ENCODE data around the gene TRIO.
"Not testable (repeated sequence)": the region's sequence is repeated elsewhere in the genome, so short reads cannot be mapped to it uniquely, and the experiment has no call there.

The TRIO gene

DNA sequence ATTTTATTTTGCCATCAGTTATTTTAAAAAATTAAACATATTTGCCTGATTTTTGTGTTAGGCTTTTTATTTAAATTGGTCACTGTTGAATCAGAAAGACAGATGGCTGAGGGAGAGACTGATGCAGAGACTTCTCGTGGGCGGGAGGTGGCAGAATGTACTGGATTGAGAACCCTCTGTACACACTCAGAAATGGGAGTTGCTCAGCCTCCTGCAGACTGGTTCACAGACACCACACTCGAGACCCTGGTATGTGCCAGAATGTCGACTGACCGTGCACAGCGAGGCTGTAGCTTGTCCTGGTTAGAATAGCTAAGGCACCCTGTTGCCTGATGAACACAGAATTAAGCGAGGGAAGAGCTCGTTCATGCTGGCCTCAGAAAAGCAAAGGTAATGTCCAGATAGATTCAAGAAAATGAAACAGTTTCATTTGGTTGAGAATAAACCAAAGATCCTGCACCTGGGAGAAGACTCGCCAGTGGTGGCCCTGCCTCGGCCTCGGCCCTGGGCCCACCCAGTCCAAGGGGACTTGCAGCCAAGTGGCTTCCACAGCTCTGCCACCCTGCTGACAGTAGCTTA, 367.1 kb downstream of the TRIO start:
- DNase-seq (ENCODE audit: low read depth): no peak

DNA sequence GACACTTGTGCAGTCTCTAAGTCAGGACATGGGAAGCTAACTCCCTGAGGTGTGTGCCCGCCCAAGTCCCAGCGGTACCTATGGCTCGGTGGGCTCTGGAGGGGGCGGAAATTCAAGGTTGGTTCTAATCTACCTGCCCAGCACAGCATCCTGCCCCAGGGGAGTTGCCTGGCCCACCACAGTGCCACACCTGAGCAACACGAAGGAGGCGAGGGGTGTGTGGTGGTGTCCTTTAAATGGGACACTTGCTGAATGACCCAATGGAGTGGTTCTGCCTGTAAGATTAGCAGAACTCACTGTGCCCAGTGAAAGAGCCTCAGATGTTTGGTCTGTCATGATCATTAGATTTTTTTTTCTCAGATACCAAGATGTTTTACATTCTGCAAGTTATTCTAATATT, 367.7 kb downstream of the TRIO start:
- no peak for DNase-seq (ENCODE audit: low read depth)

DNA sequence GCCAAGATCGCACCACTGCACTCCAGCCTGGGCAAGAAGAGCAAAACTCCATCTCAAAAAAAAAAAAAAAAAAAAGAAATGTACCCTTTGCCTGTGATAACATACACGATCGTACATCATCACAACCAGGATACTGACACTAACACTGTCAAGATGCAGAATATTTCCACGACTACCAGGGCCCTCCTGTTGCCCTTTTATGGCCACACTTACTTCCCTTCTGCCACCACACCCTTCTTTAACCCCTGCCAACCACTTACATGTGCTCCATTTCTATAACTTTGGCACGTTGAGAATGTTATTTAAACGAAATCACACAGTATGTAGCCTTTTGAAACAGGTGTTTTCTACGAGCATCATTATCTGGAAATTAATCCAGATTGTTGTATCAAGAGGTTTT, 369.4 kb downstream of the TRIO start:
- DNase-seq (ENCODE audit: low read depth): no peak

DNA sequence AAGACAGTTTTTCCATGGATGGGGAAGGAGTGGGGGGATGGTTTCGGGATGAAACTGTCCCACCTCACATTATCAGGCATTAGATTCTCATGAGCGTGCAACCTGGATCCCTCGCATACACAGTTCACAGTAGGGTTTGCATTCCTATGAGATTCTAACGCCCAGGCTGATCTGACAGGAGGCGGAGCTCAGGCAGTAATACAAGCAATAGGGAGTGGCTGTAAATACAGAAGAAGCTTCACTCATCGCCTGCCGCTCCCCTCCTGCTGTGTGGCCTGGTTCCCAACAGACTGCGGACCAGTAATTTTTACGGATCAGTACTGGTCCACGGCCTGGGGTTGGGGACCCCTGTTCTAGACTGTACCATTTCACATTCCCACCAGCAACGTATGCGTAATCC, 370.1 kb downstream of the TRIO start:
- DNase-seq (ENCODE audit: low read depth): no peak

DNA sequence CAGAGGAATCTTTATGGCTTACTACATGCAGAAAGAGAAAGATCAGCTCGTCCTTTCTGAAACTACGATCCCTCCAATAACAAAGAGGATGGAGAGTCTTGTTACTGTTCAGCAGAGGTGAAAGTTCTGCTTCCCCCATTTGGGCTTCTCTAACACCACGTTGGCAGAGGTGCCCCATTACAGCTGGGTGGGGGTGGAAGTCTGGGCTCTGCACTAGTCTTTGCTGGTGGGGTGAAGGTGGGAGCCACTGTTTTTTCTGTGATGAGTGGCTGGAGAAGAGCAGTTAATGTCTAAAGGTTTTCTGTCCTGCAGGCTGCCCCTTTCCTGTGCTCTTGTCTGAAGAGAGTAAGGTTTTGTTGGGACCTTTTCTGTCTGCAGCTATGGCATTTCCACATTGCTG, 373.8 kb downstream of the TRIO start:
- DNase-seq (ENCODE audit: low read depth): no peak

DNA sequence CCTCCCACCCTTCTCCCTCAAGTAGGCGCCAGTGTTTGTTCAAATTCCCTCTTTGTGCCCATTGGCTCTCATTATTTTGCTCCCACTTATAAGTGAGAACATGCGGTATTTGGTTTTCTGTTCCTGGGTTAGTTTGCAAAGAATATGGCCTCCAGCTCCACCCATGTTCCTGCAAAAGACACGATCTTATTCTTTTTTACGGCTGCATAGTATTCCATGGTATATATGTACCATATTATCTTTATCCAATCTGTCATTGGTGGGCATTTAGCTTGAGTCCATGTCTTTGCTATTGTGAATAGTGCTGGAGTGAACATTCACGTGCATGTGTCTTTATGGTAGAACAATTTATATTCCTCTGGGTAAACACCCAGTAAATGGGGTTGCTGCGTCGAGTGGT, 375.5 kb downstream of the TRIO start:
- no peak for DNase-seq (ENCODE audit: low read depth)

DNA sequence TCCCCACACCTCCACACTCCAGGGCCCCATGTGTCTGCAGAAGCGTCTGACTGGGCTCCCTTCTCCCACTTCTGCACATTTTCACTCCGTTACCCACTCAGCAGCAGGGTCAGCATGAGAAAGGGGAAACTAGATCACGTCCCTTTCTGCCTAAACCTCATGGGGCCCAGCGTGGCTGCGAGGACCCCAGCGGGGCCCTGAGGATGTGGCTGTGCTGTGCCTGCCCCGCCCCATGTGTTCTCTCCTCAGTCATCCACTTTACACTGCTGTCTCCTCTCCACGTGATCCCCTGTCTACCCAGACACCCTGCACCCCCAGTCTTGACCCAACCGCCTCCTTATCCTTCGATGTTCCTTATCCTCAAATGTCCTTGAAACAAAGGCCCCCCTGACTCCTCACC, 378.6 kb downstream of the TRIO start:
- no peak for DNase-seq (ENCODE audit: low read depth)

DNA sequence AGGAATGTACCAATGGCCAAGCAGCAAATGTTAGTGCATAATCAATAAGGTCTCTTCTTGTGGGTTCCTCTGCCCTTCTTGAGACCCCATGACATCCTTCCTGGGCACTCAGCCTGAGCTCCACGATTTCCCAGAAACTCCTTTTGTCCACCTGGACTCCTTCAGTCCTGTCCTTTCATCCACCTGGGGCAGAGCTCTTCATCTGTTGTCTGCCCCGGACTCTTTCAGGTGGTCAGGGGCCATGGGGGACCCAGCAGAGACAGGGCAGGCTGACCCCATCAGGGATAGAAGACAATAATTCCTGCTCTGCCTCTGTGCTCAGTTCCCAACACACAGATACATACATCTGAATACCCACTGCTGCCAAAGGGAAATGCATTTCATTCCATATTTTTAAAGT, 379.6 kb downstream of the TRIO start:
- no peak for DNase-seq (ENCODE audit: low read depth)

DNA sequence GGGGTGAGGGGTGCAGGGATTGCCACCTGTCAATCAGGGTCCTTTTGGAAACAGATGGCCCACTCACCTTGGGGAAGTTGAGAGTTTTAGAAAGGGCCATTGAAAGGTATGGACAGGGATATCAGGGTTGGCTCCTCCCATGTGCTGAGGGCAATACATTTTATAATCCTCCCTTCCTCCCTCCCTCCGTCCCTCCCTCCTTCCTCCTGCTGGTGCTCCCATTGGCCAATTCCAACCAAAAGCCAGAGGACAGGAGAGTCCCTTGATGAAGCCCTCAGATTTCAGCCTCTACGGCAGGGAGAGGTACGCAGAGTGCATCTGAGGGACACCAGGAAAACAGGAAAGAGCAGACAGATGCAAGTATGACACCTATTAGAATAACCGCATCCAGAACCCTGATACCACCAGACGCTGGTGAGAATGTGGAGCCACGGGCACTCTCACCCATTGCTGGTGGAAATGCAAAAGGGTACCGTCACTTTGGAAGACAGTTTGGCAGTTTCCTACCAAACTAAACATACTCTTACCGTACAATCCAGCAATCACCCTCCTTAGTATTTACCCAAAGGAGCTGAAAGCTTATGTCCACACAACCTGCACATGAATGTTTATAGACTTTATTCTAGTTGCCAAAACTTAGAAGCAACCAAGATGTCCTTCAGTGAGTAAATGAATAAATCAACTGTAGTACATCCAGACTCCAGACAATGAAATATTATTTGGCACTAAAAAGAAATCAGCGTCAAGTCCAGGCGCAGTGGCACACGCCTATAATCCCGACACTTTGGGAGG, 380.3 kb downstream of the TRIO start:
- DNase-seq (ENCODE audit: low read depth): no peak

DNA sequence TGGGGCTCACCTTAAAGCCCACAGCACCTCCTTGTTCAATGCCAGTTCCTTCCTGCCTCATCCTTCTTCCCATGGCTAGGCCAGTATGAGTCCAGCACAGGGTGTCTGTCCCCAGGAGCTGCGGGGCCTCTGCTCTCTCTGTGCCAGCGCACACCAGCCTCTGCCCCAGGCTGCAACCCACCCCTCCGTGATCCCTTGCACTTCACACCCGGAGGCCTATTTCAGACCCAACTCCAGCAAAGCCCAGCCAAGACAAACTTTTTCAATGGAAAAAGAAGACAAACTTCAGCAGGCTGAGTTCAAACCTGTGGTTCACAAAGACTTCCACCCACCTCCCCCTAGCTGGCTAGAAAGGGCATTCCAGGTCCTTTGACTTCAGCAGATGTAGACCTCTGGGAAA, 382.3 kb downstream of the TRIO start:
- DNase-seq (ENCODE audit: low read depth): no peak

DNA sequence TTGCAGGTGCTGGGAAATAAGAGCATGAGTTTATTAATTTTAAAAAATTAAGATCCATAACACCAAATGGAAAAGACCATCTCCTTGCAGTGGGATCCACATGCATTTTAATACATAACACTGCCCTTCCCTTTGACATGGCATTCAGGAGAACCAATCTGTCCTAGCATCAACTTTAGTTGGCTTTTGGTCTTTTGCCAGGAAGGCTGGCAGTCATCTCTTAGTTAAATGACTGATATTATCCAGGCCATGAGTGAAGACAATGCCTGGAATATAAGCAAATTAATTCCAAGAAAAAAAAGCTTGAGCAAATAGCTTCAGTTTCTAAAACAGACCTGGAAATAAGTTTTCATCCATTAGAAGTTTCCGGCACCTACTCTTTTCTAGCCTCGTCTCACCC, 383.4 kb downstream of the TRIO start:
- DNase-seq (ENCODE audit: low read depth): no peak

DNA sequence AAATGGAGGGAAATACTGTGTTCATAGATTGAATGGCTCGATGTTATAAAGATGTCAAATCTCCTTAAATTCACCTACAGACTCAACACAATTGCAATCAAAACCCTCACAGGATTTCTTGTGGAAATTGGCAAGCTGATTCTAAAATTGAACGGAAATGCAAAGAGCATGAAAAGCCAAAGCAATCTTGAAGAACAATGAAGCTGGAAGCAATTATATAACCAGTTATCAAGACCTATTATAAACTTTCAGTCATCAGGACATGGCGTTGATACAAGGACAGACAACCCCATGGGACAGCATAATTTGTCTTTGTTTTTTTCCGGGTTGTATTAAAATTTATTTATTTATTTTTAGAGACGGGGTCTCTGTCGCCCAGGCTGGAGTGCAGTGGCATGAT, 385.0 kb downstream of the TRIO start:
- DNase-seq (ENCODE audit: low read depth): no peak

DNA sequence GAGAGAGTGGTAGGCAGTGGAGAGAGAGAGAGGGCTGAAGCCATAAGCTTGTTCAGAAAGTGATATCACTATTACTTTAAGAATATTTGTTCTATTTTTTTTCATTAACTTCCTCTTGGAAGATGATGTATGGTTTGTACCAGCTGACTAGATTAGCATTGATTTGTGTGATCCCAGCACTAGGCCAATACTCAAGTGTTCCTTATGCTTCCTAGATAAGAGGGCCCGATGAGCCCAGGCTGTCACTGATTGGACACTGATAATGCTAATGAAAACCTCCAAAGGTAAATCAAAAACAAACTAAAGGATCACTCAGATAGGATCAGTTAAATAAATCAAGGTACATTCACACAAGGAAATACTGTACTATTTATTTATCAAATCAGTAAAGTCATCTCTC, 385.8 kb downstream of the TRIO start:
- no peak for DNase-seq (ENCODE audit: low read depth)

DNA sequence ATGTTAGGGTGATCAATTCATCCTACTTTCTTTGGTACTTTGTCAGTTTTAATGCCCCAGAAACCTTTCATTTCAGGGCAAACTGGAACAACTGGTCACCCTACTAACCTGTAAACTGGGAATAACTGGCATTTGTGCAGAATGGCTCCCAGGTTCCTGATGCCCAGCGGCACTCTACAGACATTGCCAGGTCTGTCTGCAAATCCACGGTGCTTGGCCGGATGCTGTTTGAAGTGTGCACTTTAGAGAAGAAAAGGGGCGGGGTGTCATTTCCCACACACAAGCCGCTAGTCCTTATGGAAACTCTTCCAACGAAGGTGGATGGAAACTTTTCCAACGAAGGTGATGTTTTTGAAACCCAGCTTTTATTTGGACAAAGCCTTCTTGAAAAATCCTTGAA, 388.5 kb downstream of the TRIO start:
- no peak for DNase-seq (ENCODE audit: low read depth)

DNA sequence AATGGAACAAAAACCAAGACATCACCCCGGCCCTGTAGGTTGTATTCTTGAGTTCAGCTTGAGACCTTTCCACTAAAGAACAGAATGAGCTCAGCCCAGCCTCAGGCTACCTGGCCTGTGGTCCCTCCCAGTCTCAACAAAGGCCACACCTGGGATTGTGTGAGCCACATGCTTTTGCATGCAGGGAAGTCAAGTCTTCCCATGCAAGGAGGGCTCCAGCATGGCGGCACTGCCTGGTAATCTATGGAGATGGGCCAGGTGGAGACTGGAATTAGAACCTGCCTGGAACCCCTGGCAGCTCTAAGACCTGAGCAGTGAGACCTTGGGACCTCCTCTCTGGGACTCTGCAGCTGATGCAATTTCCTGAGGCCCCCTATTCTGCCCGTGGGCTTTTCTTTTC, 389.0 kb downstream of the TRIO start:
- DNase-seq (ENCODE audit: low read depth): no peak

DNA sequence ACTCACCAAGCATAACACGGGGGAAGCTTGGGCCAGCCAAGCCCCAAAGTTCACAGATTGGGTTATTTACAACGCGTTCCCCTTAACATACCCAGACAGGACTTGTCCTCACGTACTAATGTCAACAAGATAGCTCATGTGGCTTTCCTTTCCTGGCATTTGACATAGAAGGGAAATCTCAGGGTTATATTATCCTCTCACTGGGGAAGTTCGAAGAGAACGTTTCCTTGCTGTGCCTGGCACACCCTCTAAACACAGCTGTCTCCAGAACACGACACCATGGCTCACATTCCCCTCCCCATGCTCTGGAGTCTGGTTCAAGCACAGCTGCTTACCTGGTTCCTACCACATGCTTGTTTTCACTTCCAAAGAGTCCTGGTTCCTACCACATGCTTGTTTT, 391.6 kb downstream of the TRIO start:
- no peak for DNase-seq (ENCODE audit: low read depth)

DNA sequence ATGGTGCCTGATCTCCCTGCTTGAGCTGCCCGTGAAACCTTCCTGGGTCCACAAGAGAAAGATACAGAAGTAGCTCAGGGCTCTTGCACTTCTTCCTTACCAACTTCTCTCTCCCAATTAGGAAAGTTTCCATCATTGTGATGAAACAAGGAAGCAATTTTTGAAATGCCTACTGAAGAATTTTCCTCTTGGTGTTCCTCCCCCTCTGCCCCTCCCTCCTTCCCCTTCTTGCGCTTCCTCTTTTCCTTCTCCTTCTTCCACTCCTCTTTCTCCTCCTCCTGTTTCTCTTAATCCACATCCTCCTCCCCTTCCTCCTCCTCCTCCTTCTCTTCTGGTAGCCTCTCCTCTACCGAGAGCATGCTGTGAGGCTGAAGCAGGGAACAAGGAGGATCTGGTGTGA, 402.2 kb downstream of the TRIO start:
- DNase-seq (ENCODE audit: low read depth): no peak

DNA sequence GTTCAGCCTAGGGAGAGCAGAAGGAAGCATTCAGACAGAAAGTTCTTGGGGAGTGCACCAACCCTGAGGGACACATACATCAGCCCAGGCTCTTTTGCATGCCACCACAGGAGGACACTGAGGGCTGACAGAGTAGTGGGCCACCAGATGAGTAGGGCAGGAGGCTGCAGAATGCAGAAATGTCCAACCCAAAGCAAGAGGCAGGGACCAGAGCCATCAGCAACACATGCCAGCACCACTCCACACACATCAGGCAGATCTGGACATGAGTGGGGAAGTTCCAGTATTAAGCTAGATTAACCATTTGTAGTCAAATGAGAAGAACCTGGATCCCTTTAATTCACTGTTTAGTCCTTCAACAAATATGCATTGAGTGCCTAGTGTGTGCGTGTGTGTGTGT, 402.7 kb downstream of the TRIO start:
- no peak for DNase-seq (ENCODE audit: low read depth)

DNA sequence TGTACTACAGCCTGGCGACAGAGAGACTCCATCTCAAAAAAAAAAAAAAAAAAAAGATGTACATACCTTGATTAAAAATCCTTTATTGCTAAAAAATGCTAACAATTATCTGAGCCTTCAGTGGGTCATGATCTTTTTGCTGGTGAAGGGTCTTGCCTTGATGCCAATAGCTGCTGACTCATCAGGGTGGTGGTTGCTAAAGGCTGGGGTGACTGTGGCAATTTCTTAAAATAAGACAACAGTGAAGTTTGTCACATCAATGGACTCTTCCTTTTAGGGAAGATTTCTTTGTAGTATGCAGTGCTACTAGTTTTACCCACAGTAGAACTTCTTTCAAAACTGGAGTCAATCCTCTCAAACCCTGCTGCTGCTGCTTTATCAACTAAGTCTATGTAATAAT, 404.5 kb downstream of the TRIO start:
- DNase-seq (ENCODE audit: low read depth): no peak

DNA sequence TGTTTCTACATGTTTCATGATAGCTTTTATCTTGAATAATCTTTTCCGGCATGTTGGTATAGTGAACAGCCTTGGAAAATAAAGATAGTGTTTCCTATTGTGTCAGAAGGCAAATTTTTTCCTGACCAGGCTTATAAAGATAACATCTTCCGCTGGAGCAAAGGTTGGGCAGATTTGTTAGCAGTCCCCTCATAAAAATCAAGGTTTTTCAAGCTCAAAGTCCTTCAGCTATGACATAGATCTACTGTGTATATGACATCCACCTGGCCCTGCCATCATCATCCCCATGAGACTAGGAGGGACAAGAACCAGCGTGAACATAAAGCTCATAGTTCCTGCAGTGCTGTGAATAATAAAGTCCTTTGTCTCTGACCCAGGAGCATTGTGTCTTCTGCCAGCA, 408.1 kb downstream of the TRIO start:
- DNase-seq (ENCODE audit: low read depth): no peak

DNA sequence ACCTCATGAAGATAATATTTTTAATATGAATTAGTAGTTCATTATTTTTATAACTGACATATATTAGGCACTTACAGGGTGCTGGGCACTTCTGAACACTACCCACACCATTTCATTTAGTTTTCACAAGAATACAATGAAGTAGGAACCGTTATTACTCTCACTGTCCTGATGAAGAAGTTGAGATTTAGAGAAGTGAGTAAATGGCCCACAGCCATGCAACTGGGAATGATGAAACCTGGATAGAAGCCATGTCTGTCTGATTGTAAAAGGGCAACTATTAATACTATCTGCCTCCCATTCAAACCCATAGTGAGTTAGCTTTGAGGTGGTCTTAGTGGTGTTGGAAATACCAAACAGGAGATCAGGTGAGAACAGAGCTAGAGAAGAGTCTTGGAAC, 408.9 kb downstream of the TRIO start:
- no peak for DNase-seq (ENCODE audit: low read depth)

DNA sequence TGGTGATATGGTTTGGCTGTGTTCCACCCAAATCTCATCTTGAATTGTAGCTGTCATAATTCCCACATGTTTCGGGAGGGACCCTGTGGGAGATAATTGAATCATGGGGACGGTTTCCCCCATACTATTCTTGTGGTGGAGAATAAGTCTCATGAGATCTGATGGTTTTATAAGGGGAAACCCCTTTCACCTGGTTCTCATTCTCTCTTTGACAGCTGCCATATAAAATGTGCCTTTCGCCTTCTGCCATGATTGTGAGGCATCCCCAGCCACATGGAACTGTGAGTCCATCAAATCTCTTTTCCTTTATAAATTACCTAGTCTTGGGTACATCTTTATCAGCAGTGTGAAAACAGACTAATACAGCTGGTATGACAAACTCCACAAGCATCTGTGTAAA, 411.1 kb downstream of the TRIO start:
- not testable (repeated sequence) for DNase-seq (ENCODE audit: low read depth)

DNA sequence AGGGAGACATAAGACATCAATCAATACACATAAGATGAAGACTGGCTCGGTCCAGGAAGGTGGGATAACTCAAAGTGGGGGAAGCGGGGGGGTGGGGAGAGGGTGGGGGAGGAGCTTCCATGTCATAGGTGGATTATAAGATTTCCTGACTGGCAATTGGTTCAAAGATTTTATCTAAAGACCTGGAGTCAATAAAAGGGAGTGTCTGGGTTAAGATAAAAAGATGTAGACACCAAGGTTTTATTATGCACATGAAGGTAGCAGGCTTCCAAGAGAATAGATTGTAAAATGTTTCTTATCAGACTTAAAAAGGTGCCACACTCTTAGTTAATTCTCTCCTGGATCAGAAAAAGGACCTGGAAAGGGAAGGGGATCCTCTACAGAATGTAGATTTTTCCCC, 412.9 kb downstream of the TRIO start:
- DNase-seq (ENCODE audit: low read depth): no peak

DNA sequence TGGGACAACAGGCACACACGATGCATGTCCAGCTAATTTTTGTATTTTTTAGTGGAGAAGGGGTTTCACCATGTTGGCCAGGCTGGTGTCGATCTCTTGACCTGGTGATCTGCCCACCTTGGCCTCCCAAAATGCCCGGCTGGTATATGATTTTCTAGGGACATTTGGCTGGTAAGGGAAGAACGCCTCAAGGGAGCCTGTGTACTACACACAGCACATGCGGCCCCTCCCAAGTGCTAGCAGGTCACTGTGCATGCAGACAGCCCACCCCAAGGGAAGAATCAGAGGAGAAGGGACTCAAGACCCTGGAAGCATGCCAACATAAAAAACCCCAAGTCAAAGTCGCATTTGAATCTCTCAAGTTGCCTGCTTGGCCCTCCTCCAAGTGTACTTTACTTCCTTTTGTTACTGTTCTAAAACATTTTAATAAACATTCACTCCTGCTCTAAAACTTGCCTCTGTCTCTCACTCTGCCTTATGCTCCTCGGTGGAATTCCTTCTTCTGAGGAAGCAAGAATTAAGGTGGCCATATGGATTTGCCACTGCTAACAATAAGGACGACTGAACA, 414.1 kb downstream of the TRIO start:
- DNase-seq (ENCODE audit: low read depth): no peak
